Measurements from ENCODE around the gene SLC22A17.

SLC22A17 gene

GRCh38 chr14:23361320-23361719 lies 8.6 kb upstream of the SLC22A17 start:
- DNase-seq: no peak

- DNase-seq: no peak
Measured at GRCh38 chr14:23360496-23360895, 7.8 kb upstream of the SLC22A17 start.

- no peak for DNase-seq
Measured at GRCh38 chr14:23359722-23360447, 7.2 kb upstream of the SLC22A17 start.

- no peak for DNase-seq
Measured at GRCh38 chr14:23359167-23359626, 6.5 kb upstream of the SLC22A17 start.

- DNase-seq: no peak
Measured at GRCh38 chr14:23358553-23359166, 6.0 kb upstream of the SLC22A17 start.

- DNase-seq: no peak
Measured at GRCh38 chr14:23358042-23358441, 5.4 kb upstream of the SLC22A17 start.

- DNase-seq: no peak
Measured at GRCh38 chr14:23357261-23357660, 4.6 kb upstream of the SLC22A17 start.

- DNase-seq: no peak
Measured at GRCh38 chr14:23356662-23357061, 4.0 kb upstream of the SLC22A17 start.

GRCh38 chr14:23355871-23356435 lies 3.3 kb upstream of the SLC22A17 start:
- DNase-seq: no peak

GRCh38 chr14:23354990-23355389 lies 2.3 kb upstream of the SLC22A17 start:
- DNase-seq: no peak

GRCh38 chr14:23353433-23353780 lies 720 bp upstream of the SLC22A17 start:
- DNase-seq: no peak

- DNase-seq: peak in 1 of 2 experiments; percentile 33
Measured at GRCh38 chr14:23351681-23352505, 794 bp downstream of the SLC22A17 start.

GRCh38 chr14:23349156-23349845 lies 3.4 kb downstream of the SLC22A17 start:
- DNase-seq: no peak

- DNase-seq: no peak
Measured at GRCh38 chr14:23348297-23348655, 4.4 kb downstream of the SLC22A17 start.

GRCh38 chr14:23347406-23348296 lies 5.0 kb downstream of the SLC22A17 start:
- DNase-seq: no peak

GRCh38 chr14:23346693-23347405 lies 5.8 kb downstream of the SLC22A17 start:
- no peak for DNase-seq

GRCh38 chr14:23345987-23346692 lies 6.5 kb downstream of the SLC22A17 start:
- DNase-seq: no peak

- no peak for DNase-seq
Measured at GRCh38 chr14:23344481-23344880, 8.2 kb downstream of the SLC22A17 start.

GRCh38 chr14:23339506-23340268 lies 13.0 kb downstream of the SLC22A17 start:
- DNase-seq: no peak

- DNase-seq: no peak
Measured at GRCh38 chr14:23335623-23336022, 17.1 kb downstream of the SLC22A17 start.

Measured in NCI-H1930 (cell line).